K562 (cell line): ENCODE measurements around the gene LITAF. TPM values are rescaled to one million over a fixed set of nuclear protein-coding genes. Genes with fewer than 3 reads are reported as not detected.
A peak's percentile ranks its signal among the peaks of the same experiment; 100 is the strongest.

Experiments
- ATAC-seq: fragments of 200-7000 bp; cut with Tn5 transposase; 3 replicates; pipeline ENCODE4 v1.9.1; 2020; ENCODE audit warnings: moderate library complexity
- BruUV-seq: library from RNA; stranded (reverse); fragments of 400-500 nt; replicated peaks from 2 replicates; lab custom pipeline; 2021; lab: Mats Ljungman, UMichigan
- CTCF ChIA-PET: fragments of 300-600 bp; formaldehyde crosslinking; extraction: SDS; loops from one replicate; lab custom pipeline; 2021; ENCODE audit warnings: low intra/inter-chr PET ratio; lab: Yijun Ruan, JAX
- POLR2A ChIA-PET: fragments of 300-600, 350-650 bp; sonication (Branson Sonifier 250); formaldehyde crosslinking; extraction: SDS; loops from one replicate; lab custom pipeline; 2021; ENCODE audit warnings: antibody characterized with exemption, inconsistent platforms; lab: Yijun Ruan, JAX
- DNase-seq, 4 experiments: peaks; one replicate each; pipeline versions ENCODE4 v3.0.0 to v3.0.0-alpha.2; 2011 to 2018; ENCODE audit warnings: low spot score in 3 of 4, mixed read lengths in 3 of 4; ENCODE audit errors: extremely low read depth in 1 of 4
- FAIRE-seq: peaks from 2 replicates; lab custom pipeline; 2011; peaks lifted over from hg19 to GRCh38; lab: Jason Lieb, UNC
- H2AFZ ChIP-seq: 2 replicates; pipeline ENCODE4 v1.6.0; 2011; ENCODE audit warnings: low read depth, low read length, control low read depth, inconsistent platforms
- H3K27ac ChIP-seq: fragments of 200-600 bp; 3 replicates; pipeline ENCODE4 v1.8.0; 2011; ENCODE audit warnings: low read depth, mild to moderate bottlenecking, control low read depth, inconsistent platforms, low read length, moderate library complexity, mixed read lengths; ENCODE audit errors: extremely low read depth
- H3K27me3 ChIP-seq, 2 experiments: fragments of 300-600 bp in 1 of 2; 2 replicates in 1 of 2; 3 replicates in 1 of 2; pipeline versions ENCODE4 v1.6.0 to v1.8.0; 2011; ENCODE audit warnings: inconsistent platforms in 2 of 2, low read length in 2 of 2, mild to moderate bottlenecking in 1 of 2, mixed read lengths in 1 of 2, moderate library complexity in 1 of 2; ENCODE audit not compliant: control insufficient read depth in 2 of 2, insufficient read depth in 2 of 2
- H3K36me3 ChIP-seq: fragments of 300-600 bp; 3 replicates; pipeline ENCODE4 v1.8.0; 2011; ENCODE audit warnings: mild to moderate bottlenecking, low read length, inconsistent platforms; ENCODE audit not compliant: control insufficient read depth, insufficient read depth
- H3K4me1 ChIP-seq, 2 experiments: fragments of 200-600 bp in 1 of 2; replicated peaks in 1 of 2; 2 replicates in 1 of 2; 3 replicates in 1 of 2; pipeline versions ENCODE4 v1.5.1 to v1.8.0; 2011; ENCODE audit warnings: inconsistent platforms in 2 of 2, low read length in 2 of 2, mild to moderate bottlenecking in 1 of 2, mixed read lengths in 1 of 2, moderate library complexity in 1 of 2; ENCODE audit not compliant: control insufficient read depth in 2 of 2, insufficient read depth in 2 of 2
- H3K4me2 ChIP-seq: 2 replicates; pipeline ENCODE4 v1.6.1; 2011; ENCODE audit warnings: low read length, control low read depth, inconsistent platforms, mixed read lengths; ENCODE audit not compliant: insufficient read depth
- H3K4me3 ChIP-seq: fragments of 200-600 bp; sonication (generic), shearing (Covaris generic); 2 replicates; pipeline ENCODE4 v1.5.1; 2016; ENCODE audit warnings: control low read depth, inconsistent platforms
- H3K79me2 ChIP-seq: fragments of 200-600 bp; 3 replicates; pipeline ENCODE4 v1.8.0; 2011; ENCODE audit warnings: low read length, inconsistent platforms; ENCODE audit not compliant: control insufficient read depth, insufficient read depth
- H3K9ac ChIP-seq, 2 experiments: 2 replicates each; pipeline versions ENCODE4 v1.6.0 to v1.6.1; 2011; ENCODE audit warnings: low read depth in 2 of 2, low read length in 2 of 2, control low read depth in 1 of 2, inconsistent platforms in 1 of 2, mild to moderate bottlenecking in 1 of 2, mixed read lengths in 1 of 2; ENCODE audit not compliant: insufficient read depth in 1 of 2
- H3K9me1 ChIP-seq: one replicate; pipeline ENCODE4 v1.6.0; 2011; ENCODE audit warnings: inconsistent platforms, mild to moderate bottlenecking, low read length, moderate library complexity; ENCODE audit not compliant: control insufficient read depth, insufficient read depth
- H3K9me3 ChIP-seq: replicated peaks from 2 replicates; pipeline ENCODE4 v1.5.1; 2011; ENCODE audit warnings: low read depth, low read length, inconsistent platforms; ENCODE audit not compliant: control insufficient read depth, insufficient read depth
- H4K20me1 ChIP-seq: replicated peaks from 2 replicates; pipeline ENCODE4 v1.6.1; 2011; ENCODE audit warnings: low read length, inconsistent platforms, mixed read lengths; ENCODE audit not compliant: control insufficient read depth, insufficient read depth
- ADNP ChIP-seq: fragments of 200-800 bp; sonication (Bioruptor generic); IDR thresholded peaks from 2 replicates; pipeline ENCODE4 v1.6.1; 2016; ENCODE audit warnings: missing genetic modification characterization, missing compliant biosample characterization
- BCOR ChIP-seq: fragments of 450-650 bp; IDR thresholded peaks from 2 replicates; pipeline ENCODE4 v1.6.1; 2016
- CBFA2T3 ChIP-seq: fragments of 450-650 bp; IDR thresholded peaks from 2 replicates; pipeline ENCODE4 v1.6.1; 2017
- E2F3 ChIP-seq: fragments of 250-450 bp; sonication (Bioruptor Pico); IDR thresholded peaks from 2 replicates; pipeline ENCODE4 v1.4.0; 2020; ENCODE audit warnings: mild to moderate bottlenecking
- KDM1A ChIP-seq, 2 experiments: fragments of 450-650 bp; IDR thresholded peaks; 2 replicates each; pipeline ENCODE4 v1.6.1; 2016; ENCODE audit warnings: mild to moderate bottlenecking in 2 of 2
- KLF6 ChIP-seq: fragments of 250-450 bp; sonication (Bioruptor Pico); IDR thresholded peaks from 2 replicates; pipeline ENCODE4 v1.4.0; 2020; ENCODE audit warnings: mild to moderate bottlenecking, moderate library complexity, borderline replicate concordance
- MXI1 ChIP-seq: IDR thresholded peaks from 2 replicates; pipeline ENCODE4 v1.6.1; 2011; ENCODE audit warnings: low read depth, mild to moderate bottlenecking, improper control_type of control experiment, low read length
- PHF21A ChIP-seq: fragments of 450-650 bp; IDR thresholded peaks from 2 replicates; pipeline ENCODE4 v1.6.1; 2017; ENCODE audit warnings: low read depth, borderline replicate concordance
- POLR2A ChIP-seq: fragments of 450-650 bp; conservative IDR thresholded peaks from 2 replicates; pipeline ENCODE4 v1.6.1; 2016
- RBM25 ChIP-seq: fragments of 200-400 bp; formaldehyde crosslinking; IDR thresholded peaks from 2 replicates; pipeline ENCODE4 v1.6.1; 2018; ENCODE audit warnings: low read length, low read depth, moderate library complexity; ENCODE audit not compliant: severe bottlenecking
- SIN3A ChIP-seq, 2 experiments: fragments of 150-350 bp in 1 of 2; IDR thresholded peaks; 2 replicates each; pipeline ENCODE4 v1.6.1; 2011 to 2016; ENCODE audit warnings: borderline replicate concordance in 2 of 2, low read depth in 2 of 2, low read length in 2 of 2, mild to moderate bottlenecking in 2 of 2, moderate library complexity in 2 of 2; ENCODE audit not compliant: control insufficient read depth in 1 of 2
- WHSC1 ChIP-seq: IDR thresholded peaks from one replicate; pipeline ENCODE4 v1.6.1; 2012; ENCODE audit warnings: low read length, control low read depth, inconsistent platforms
- WGBS: fragments of 100-300 bp; shearing (Covaris generic); methylation state at CpG from one replicate; pipeline ENCODE4 v1.1.6; 2016; ENCODE audit warnings: low coverage, mixed read lengths; ENCODE audit not compliant: insufficient coverage; ENCODE audit errors: missing lambda C conversion rate; 5-methylcytosine and 5-hydroxymethylcytosine counted together
- in situ Hi-C: fragments of 300-500 bp; cut with MboI; formaldehyde crosslinking; loops from 4 replicates; pipeline ENCODE4 v1.15.0; 2018; ENCODE audit warnings: inconsistent platforms, mixed read lengths
- intact Hi-C: fragments of 100-400 bp; cut with micrococcal nuclease; formaldehyde crosslinking; loops from 2 replicates; pipeline ENCODE4 v1.14.2; 2022
- polyA plus RNA-seq, 8 experiments: library from polyadenylated mRNA; depleted of rRNA in 4 of 8; stranded (reverse) in 5 of 8; unstranded in 3 of 8; fragments of >200 nt; fragmentation: Nextera tagmentation in 2 of 8; fragmentation: Illumina TruSeq in 1 of 8; extraction: Ambion mirVana in 2 of 8; extraction: Trizol in 1 of 8; gene quantifications; 2 replicates each; pipeline versions ENCODE4 v1.2.1 to v1.2.3, GENCODE V29; 2011 to 2014; ENCODE audit warnings: inconsistent platforms in 1 of 8, missing spikeins in 1 of 8
- total RNA-seq, 7 experiments: library from RNA; depleted of rRNA in 6 of 7; stranded (reverse); fragments of >200 nt in 6 of 7; fragmentation: Illumina TruSeq in 2 of 7; extraction: Trizol in 2 of 7; gene quantifications; 2 replicates each; pipeline versions ENCODE4 v1.2.1 to v1.2.3, GENCODE V29; 2011 to 2021; ENCODE audit warnings: low replicate concordance in 1 of 7
- TF ChIP-seq, protein P1 (sequence below): fragments of 250-450 bp; sonication (Bioruptor Pico); IDR thresholded peaks from 2 replicates; pipeline ENCODE4 v1.8.0; 2021; ENCODE audit warnings: borderline replicate concordance, mild to moderate bottlenecking, moderate library complexity; ENCODE audit not compliant: poor library complexity, severe bottlenecking
- TF ChIP-seq, protein P2 (sequence below): conservative IDR thresholded peaks from 2 replicates; pipeline ENCODE4 v1.6.1; 2011; ENCODE audit warnings: low read depth, mild to moderate bottlenecking, low read length; ENCODE audit not compliant: control insufficient read depth
- TF ChIP-seq, protein P3 (sequence below), 2 experiments: fragments of 450-650 bp; IDR thresholded peaks; 2 replicates each; pipeline ENCODE4 v1.6.1; 2016

Gene LITAF
- total and polyA plus RNA-seq, 9 of the 15 experiments (the other 6 are each of a cell fraction or from before 2014, with no cell fraction given) = 4.1 to 17.8 (median 11.9) TPM

DNA sequence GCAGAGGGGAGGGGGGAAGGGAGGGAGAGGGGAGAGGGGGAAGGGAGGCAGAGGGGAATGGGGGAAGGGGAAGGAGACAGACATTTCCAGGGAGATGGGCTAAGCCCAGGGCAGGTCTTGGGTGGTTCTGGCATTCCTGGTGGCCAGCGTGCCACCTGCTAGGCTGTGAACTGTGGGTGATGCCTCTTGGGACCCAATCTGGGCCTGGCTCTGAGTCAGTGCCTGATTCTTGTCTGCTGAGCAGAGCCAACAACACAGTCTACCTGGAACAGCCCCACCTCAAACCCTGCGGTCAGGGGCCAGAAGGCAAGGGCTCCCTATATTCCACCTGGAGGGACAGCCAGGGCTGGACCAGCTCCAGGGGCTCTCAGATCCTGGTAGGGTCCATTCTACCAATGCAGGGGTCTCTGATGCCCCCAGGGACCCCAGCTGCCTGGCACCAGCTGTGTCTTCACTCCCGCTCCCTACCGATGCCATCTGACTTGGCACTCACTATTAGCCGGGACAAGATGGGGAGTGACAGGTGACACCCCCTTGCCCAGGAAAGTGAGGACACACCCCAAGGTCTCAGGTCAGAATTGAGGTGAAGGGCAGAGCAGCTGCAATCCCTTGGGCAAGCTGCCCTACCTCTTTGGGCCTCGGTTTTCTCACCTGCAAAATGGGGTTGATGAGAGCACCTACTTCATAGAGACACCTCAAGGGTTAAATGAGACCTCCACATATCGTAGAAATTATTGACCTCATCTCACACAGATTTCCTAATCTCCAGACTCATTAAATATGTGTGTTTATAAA lies 87.2 kb downstream of the LITAF start:
- no peak overlapping the region for H3K27ac ChIP-seq
- peaks cover 0 to 28% of the 10 kb centered on the region in 2 experiments; a peak in 3 of 5 replicates for H3K27me3 ChIP-seq
- ChIA-PET CTCF (no interaction called here), POLR2A (no interaction called here)
- no peak overlapping the region for H2AFZ ChIP-seq
- no peak overlapping the region for H3K4me2 ChIP-seq
- H3K9me1 ChIP-seq = peaks cover 3% of the 10 kb centered on the region
- DNase-seq = no peak
- H3K9me3 ChIP-seq = no peaks in the 10 kb centered on the region
- intact Hi-C loops (no loop called here), in situ Hi-C loops (no loop called here)
- no peaks in the 10 kb centered on the region for H3K79me2 ChIP-seq
- no TSS peak for BruUV-seq
- H4K20me1 ChIP-seq = peaks cover 16% of the 10 kb centered on the region; the same call in 1 of the 2 replicates
- no peak for ATAC-seq
- no peak for FAIRE-seq
- no peaks in the 10 kb centered on the region for H3K36me3 ChIP-seq
- WGBS = 44% methylated on average over 7 of the region's 7 CpGs
- H3K9ac ChIP-seq = no peak overlapping the region
- TF ChIP-seq, protein P1, sequence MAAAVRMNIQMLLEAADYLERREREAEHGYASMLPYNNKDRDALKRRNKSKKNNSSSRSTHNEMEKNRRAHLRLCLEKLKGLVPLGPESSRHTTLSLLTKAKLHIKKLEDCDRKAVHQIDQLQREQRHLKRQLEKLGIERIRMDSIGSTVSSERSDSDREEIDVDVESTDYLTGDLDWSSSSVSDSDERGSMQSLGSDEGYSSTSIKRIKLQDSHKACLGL (CRISPR knock-in tag) = no peak
- peak; percentile 55; the same call in 1 of the 2 replicates for TF ChIP-seq BCOR
- peak; percentile 59 to 61 for TF ChIP-seq KDM1A (IDR thresholded peaks at IDR 0.05)
- TF ChIP-seq PHF21A = no peak
- TF ChIP-seq, protein P2, sequence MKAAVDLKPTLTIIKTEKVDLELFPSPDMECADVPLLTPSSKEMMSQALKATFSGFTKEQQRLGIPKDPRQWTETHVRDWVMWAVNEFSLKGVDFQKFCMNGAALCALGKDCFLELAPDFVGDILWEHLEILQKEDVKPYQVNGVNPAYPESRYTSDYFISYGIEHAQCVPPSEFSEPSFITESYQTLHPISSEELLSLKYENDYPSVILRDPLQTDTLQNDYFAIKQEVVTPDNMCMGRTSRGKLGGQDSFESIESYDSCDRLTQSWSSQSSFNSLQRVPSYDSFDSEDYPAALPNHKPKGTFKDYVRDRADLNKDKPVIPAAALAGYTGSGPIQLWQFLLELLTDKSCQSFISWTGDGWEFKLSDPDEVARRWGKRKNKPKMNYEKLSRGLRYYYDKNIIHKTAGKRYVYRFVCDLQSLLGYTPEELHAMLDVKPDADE = no peak
- TF ChIP-seq RBM25 = peak; percentile 82
- no peak for TF ChIP-seq POLR2A
- no peak for TF ChIP-seq SIN3A (IDR thresholded peaks at IDR 0.05; ENCODE audit: borderline replicate concordance in 2 of 2, control insufficient read depth in 1 of 2, low read depth in 2 of 2, low read length in 2 of 2)
- no peak for TF ChIP-seq E2F3 (CRISPR knock-in tag)
- TF ChIP-seq KLF6 (CRISPR knock-in tag) = no peak
- TF ChIP-seq CBFA2T3 = no peak
- 0 out of 2 replicates have a peak, but pooled peaks have one; percentile 60 for TF ChIP-seq ADNP
- TF ChIP-seq, protein P3, sequence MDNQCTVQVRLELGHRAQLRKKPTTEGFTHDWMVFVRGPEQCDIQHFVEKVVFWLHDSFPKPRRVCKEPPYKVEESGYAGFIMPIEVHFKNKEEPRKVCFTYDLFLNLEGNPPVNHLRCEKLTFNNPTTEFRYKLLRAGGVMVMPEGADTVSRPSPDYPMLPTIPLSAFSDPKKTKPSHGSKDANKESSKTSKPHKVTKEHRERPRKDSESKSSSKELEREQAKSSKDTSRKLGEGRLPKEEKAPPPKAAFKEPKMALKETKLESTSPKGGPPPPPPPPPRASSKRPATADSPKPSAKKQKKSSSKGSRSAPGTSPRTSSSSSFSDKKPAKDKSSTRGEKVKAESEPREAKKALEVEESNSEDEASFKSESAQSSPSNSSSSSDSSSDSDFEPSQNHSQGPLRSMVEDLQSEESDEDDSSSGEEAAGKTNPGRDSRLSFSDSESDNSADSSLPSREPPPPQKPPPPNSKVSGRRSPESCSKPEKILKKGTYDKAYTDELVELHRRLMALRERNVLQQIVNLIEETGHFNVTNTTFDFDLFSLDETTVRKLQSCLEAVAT (IDR thresholded peaks at IDR 0.05) = no peak
- TF ChIP-seq MXI1 = no peak
- no peak for TF ChIP-seq WHSC1
- H3K4me1 ChIP-seq = peaks cover 10 to 17% of the 10 kb centered on the region in 2 experiments
- no peak overlapping the region for H3K4me3 ChIP-seq
